Measurements from ENCODE around the gene KCTD20. TPM values are rescaled to one million over a fixed set of nuclear protein-coding genes. Genes with fewer than 3 reads are reported as not detected.

The KCTD20 gene
- polyA plus RNA-seq, 1 donor (not counting 4 experiments of a cell fraction or from before 2014, with no cell fraction given), result 31.8 TPM

DNA sequence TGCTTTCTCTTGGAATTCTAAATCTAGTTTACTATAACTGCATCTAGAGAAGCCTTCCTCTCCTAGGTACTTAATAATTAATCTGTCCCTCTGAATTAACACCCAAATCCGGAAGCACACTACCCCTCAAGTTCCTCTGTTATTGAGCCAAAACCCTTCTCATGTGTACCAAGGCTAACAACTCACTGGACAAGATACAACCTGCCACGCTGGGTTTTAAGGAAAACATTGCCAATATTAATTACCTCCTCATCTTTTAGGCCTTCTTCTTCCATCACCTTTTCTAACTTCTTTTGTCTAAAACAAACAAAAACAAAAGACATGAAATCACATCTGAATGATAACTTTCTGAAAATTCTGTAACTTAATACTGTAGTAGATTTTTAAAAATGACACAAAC, 82.5 kb downstream of the KCTD20 start:
- FAIRE-seq, result no peak
- TF ChIP-seq EZH2 (IDR thresholded peaks at IDR 0.05; ENCODE audit: low read length), result no peak
- no peak overlapping the region for H2AFZ ChIP-seq (ENCODE audit: control insufficient read depth, low read length)
- H3K4me2 ChIP-seq (ENCODE audit: control insufficient read depth, extremely low read depth, insufficient read depth, low read depth, low read length), result no peak overlapping the region
- no peaks in the 10 kb centered on the region for H3K9me3 ChIP-seq (ENCODE audit: control insufficient read depth, low read depth, low read length)
- no peak overlapping the region for H3K9ac ChIP-seq (ENCODE audit: control insufficient read depth, extremely low read depth, insufficient read depth, low read length)
- no peak for DNase-seq (ENCODE audit: low read depth, low spot score)
- H3K27ac ChIP-seq (ENCODE audit: control insufficient read depth, insufficient read depth, low read length), result no peak overlapping the region
- no peak overlapping the region for H3K4me3 ChIP-seq (ENCODE audit: control insufficient read depth in 2 of 3, extremely low read depth in 1 of 3, insufficient read depth in 2 of 3, low read depth in 1 of 3, low read length in 3 of 3)
- peaks cover 13% of the 10 kb centered on the region for H3K4me1 ChIP-seq (ENCODE audit: control insufficient read depth, extremely low read depth, insufficient read depth, low read length)
- H3K27me3 ChIP-seq (ENCODE audit: control insufficient read depth, extremely low read depth, insufficient read depth, low read length), result no peaks in the 10 kb centered on the region
- dilution Hi-C loops (cut with MboI; ENCODE audit: extremely low pct_ligation_motif_present, low sequenced_read_pairs), result no loop called here
- peaks cover 5 to 13% of the 10 kb centered on the region in 2 experiments for H3K36me3 ChIP-seq (ENCODE audit: control insufficient read depth in 2 of 2, extremely low read depth in 1 of 2, insufficient read depth in 2 of 2, low read length in 2 of 2)
- H3K79me2 ChIP-seq (ENCODE audit: control insufficient read depth, insufficient read depth, low read length), result peaks cover 4% of the 10 kb centered on the region
- no peaks in the 10 kb centered on the region for H4K20me1 ChIP-seq (ENCODE audit: control insufficient read depth, extremely low read depth, insufficient read depth, low read length)
- H3K9me1 ChIP-seq (ENCODE audit: control insufficient read depth, extremely low read depth, insufficient read depth, low read length), result no peaks in the 10 kb centered on the region

- H2AFZ ChIP-seq (ENCODE audit: control insufficient read depth, low read length), result no peak overlapping the region
- dilution Hi-C loops (cut with MboI; ENCODE audit: extremely low pct_ligation_motif_present, low sequenced_read_pairs), result no loop called here
- TF ChIP-seq EZH2 (IDR thresholded peaks at IDR 0.05; ENCODE audit: low read length) (no peak), CTCF (optimal IDR thresholded peaks at IDR 0.05 in 1 of 3, IDR thresholded peaks at IDR 0.05 in 1 of 3, conservative IDR thresholded peaks at IDR 0.05 in 1 of 3; ENCODE audit: extremely low read depth in 1 of 3, insufficient read depth in 2 of 3, low read length in 3 of 3) (no peak)
- DNase-seq (ENCODE audit: low read depth, low spot score), result no peak
- no peak overlapping the region for H3K4me3 ChIP-seq (ENCODE audit: control insufficient read depth in 2 of 3, extremely low read depth in 1 of 3, insufficient read depth in 2 of 3, low read depth in 1 of 3, low read length in 3 of 3)
- H3K36me3 ChIP-seq (ENCODE audit: control insufficient read depth in 2 of 2, extremely low read depth in 1 of 2, insufficient read depth in 2 of 2, low read length in 2 of 2), result peaks cover 5 to 13% of the 10 kb centered on the region in 2 experiments
- H3K79me2 ChIP-seq (ENCODE audit: control insufficient read depth, insufficient read depth, low read length), result peaks cover 4% of the 10 kb centered on the region
- H3K9ac ChIP-seq (ENCODE audit: control insufficient read depth, extremely low read depth, insufficient read depth, low read length), result no peak overlapping the region
- H3K27me3 ChIP-seq (ENCODE audit: control insufficient read depth, extremely low read depth, insufficient read depth, low read length), result no peaks in the 10 kb centered on the region
- H3K4me1 ChIP-seq (ENCODE audit: control insufficient read depth, extremely low read depth, insufficient read depth, low read length), result peaks cover 13% of the 10 kb centered on the region
- no peaks in the 10 kb centered on the region for H3K9me1 ChIP-seq (ENCODE audit: control insufficient read depth, extremely low read depth, insufficient read depth, low read length)
- FAIRE-seq, result no peak
- no peak overlapping the region for H3K27ac ChIP-seq (ENCODE audit: control insufficient read depth, insufficient read depth, low read length)
- no peak overlapping the region for H3K4me2 ChIP-seq (ENCODE audit: control insufficient read depth, extremely low read depth, insufficient read depth, low read depth, low read length)
- no peaks in the 10 kb centered on the region for H4K20me1 ChIP-seq (ENCODE audit: control insufficient read depth, extremely low read depth, insufficient read depth, low read length)
- no peaks in the 10 kb centered on the region for H3K9me3 ChIP-seq (ENCODE audit: control insufficient read depth, low read depth, low read length)
Observed at GRCh38 chr6:36526066-36526465, 83.3 kb downstream of the KCTD20 start.

DNA sequence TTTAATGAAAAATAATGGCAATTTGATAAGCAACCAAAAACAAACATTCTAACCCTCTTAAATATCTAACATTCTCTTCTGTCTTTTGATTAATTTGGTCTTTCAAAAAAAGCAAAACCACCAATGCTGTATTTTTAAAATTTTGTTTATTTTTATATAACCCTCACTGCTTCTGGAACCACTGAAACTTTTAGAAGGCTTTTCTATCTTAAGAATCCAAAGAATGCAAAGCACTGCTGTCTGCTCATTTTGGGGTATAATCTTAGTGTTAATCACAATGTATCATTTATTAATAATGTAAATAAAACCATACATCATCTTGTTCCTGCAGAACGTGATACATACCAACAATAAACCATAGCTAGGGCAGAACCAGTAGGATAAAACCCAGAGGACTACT, 90.5 kb downstream of the KCTD20 start:
- no peak overlapping the region for H3K9ac ChIP-seq (ENCODE audit: control insufficient read depth, extremely low read depth, insufficient read depth, low read length)
- no peak overlapping the region for H3K4me3 ChIP-seq (ENCODE audit: control insufficient read depth in 2 of 3, extremely low read depth in 1 of 3, insufficient read depth in 2 of 3, low read depth in 1 of 3, low read length in 3 of 3)
- no peaks in the 10 kb centered on the region for H3K27me3 ChIP-seq (ENCODE audit: control insufficient read depth, extremely low read depth, insufficient read depth, low read length)
- H2AFZ ChIP-seq (ENCODE audit: control insufficient read depth, low read length), result no peak overlapping the region
- H3K79me2 ChIP-seq (ENCODE audit: control insufficient read depth, insufficient read depth, low read length), result peaks cover 13% of the 10 kb centered on the region
- H3K9me3 ChIP-seq (ENCODE audit: control insufficient read depth, low read depth, low read length), result no peaks in the 10 kb centered on the region
- no peaks in the 10 kb centered on the region for H4K20me1 ChIP-seq (ENCODE audit: control insufficient read depth, extremely low read depth, insufficient read depth, low read length)
- dilution Hi-C loops (cut with MboI; ENCODE audit: extremely low pct_ligation_motif_present, low sequenced_read_pairs), result no loop called here
- H3K4me2 ChIP-seq (ENCODE audit: control insufficient read depth, extremely low read depth, insufficient read depth, low read depth, low read length), result no peak overlapping the region
- no peak for TF ChIP-seq CTCF (optimal IDR thresholded peaks at IDR 0.05 in 1 of 3, IDR thresholded peaks at IDR 0.05 in 1 of 3, conservative IDR thresholded peaks at IDR 0.05 in 1 of 3; ENCODE audit: extremely low read depth in 1 of 3, insufficient read depth in 2 of 3, low read length in 3 of 3)
- no peak for TF ChIP-seq EZH2 (IDR thresholded peaks at IDR 0.05; ENCODE audit: low read length)
- H3K27ac ChIP-seq (ENCODE audit: control insufficient read depth, insufficient read depth, low read length), result no peak overlapping the region
- no peak for DNase-seq (ENCODE audit: low read depth, low spot score)
- peaks cover 3 to 5% of the 10 kb centered on the region in 2 experiments for H3K36me3 ChIP-seq (ENCODE audit: control insufficient read depth in 2 of 2, extremely low read depth in 1 of 2, insufficient read depth in 2 of 2, low read length in 2 of 2)
- no peaks in the 10 kb centered on the region for H3K9me1 ChIP-seq (ENCODE audit: control insufficient read depth, extremely low read depth, insufficient read depth, low read length)
- FAIRE-seq, result no peak
- peaks cover 2% of the 10 kb centered on the region for H3K4me1 ChIP-seq (ENCODE audit: control insufficient read depth, extremely low read depth, insufficient read depth, low read length)
